Measurements from ENCODE around the gene NTM.

Gene NTM

GRCh38 chr11:132358573-132358953 is 988.1 kb downstream of the NTM start:
- H3K36me3 ChIP-seq (ENCODE audit: control insufficient read depth in 2 of 2, insufficient read depth in 1 of 2, low read length in 2 of 2) = no peaks in the 10 kb centered on the region
- no peaks in the 10 kb centered on the region for H3K4me1 ChIP-seq (ENCODE audit: control insufficient read depth, insufficient read depth, low read length)
- no peak overlapping the region for H3K4me3 ChIP-seq (ENCODE audit: low read depth, low read length)
- TF ChIP-seq WT1 (tag by site-specific recombination; IDR thresholded peaks at IDR 0.05) = no peak
- TF ChIP-seq EGR2 (tag by site-specific recombination; IDR thresholded peaks at IDR 0.05; ENCODE audit: low read depth) = no peak
- TF ChIP-seq ZNF692 (tag by site-specific recombination; IDR thresholded peaks at IDR 0.05) = no peak
- TF ChIP-seq ZNF146 (tag by site-specific recombination; IDR thresholded peaks at IDR 0.05) = no peak
- TF ChIP-seq ZNF394 (tag by site-specific recombination; IDR thresholded peaks at IDR 0.05; ENCODE audit: borderline replicate concordance) = no peak
- no peak for TF ChIP-seq PATZ1 (tag by site-specific recombination; IDR thresholded peaks at IDR 0.05)
- H3K27ac ChIP-seq (ENCODE audit: extremely low read depth, low read depth, low read length) = no peak overlapping the region
- no peaks in the 10 kb centered on the region for H3K9me3 ChIP-seq (ENCODE audit: control insufficient read depth, insufficient read depth, low read depth, low read length)
- ChIA-PET CTCF (interaction anchor here (0.7 kb wide), 1 partner anchor 55 kb away, joined by 3 read pairs; no protein-coding TSS in a partner anchor), POLR2A (no interaction called here)

DNA sequence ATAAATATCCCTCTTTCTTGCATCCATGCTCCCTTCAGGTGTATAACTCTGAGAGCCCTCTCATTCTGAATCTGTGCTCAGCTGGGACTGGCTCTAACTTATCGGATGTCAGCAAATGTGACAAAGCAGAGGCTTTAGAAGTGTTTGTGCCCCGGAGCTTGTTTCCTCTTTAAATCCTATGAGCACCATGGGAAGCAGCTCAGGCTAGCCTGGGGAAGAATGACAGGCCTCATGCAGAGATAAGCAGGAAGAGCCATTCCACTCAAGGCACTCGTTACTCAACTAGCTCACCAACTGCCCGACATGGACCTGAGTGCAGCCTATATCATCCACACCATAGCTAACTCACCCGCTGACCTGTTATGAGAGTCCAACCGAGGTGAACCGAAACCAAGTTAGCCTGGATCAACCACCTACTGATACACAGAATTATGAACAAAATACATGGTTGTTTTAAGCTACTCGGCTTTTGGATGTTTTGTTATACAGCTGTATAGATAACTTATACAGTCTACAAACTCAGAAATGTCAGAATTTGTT is 990.7 kb downstream of the NTM start:
- CTCF ChIA-PET = no interaction called here
- POLR2A ChIA-PET = no interaction called here
- no peaks in the 10 kb centered on the region for H3K4me1 ChIP-seq (ENCODE audit: control insufficient read depth, insufficient read depth, low read length)

More for the DNA sequence above, 990.7 kb downstream of the NTM start:
- H3K9me3 ChIP-seq (ENCODE audit: control insufficient read depth, insufficient read depth, low read depth, low read length) = no peaks in the 10 kb centered on the region
- no peak for TF ChIP-seq ZNF449 (tag by site-specific recombination; IDR thresholded peaks at IDR 0.05)
- no peak for TF ChIP-seq ZBTB20 (tag by site-specific recombination; IDR thresholded peaks at IDR 0.05)
- TF ChIP-seq PRDM2 (tag by site-specific recombination; IDR thresholded peaks at IDR 0.05; ENCODE audit: borderline replicate concordance) = no peak
- TF ChIP-seq ZNF776 (tag by site-specific recombination; IDR thresholded peaks at IDR 0.05; ENCODE audit: borderline replicate concordance) = no peak
- no peak for TF ChIP-seq ZNF423 (tag by site-specific recombination; IDR thresholded peaks at IDR 0.05)
- TF ChIP-seq SETDB1 (IDR thresholded peaks at IDR 0.05; ENCODE audit: insufficient read length, low read length) = peak; percentile 25
- TF ChIP-seq, protein P1, sequence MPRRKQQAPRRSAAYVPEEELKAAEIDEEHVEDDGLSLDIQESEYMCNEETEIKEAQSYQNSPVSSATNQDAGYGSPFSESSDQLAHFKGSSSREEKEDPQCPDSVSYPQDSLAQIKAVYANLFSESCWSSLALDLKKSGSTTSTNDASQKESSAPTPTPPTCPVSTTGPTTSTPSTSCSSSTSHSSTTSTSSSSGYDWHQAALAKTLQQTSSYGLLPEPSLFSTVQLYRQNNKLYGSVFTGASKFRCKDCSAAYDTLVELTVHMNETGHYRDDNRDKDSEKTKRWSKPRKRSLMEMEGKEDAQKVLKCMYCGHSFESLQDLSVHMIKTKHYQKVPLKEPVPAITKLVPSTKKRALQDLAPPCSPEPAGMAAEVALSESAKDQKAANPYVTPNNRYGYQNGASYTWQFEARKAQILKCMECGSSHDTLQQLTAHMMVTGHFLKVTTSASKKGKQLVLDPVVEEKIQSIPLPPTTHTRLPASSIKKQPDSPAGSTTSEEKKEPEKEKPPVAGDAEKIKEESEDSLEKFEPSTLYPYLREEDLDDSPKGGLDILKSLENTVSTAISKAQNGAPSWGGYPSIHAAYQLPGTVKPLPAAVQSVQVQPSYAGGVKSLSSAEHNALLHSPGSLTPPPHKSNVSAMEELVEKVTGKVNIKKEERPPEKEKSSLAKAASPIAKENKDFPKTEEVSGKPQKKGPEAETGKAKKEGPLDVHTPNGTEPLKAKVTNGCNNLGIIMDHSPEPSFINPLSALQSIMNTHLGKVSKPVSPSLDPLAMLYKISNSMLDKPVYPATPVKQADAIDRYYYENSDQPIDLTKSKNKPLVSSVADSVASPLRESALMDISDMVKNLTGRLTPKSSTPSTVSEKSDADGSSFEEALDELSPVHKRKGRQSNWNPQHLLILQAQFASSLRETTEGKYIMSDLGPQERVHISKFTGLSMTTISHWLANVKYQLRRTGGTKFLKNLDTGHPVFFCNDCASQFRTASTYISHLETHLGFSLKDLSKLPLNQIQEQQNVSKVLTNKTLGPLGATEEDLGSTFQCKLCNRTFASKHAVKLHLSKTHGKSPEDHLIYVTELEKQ (tag by site-specific recombination; IDR thresholded peaks at IDR 0.05; ENCODE audit: borderline replicate concordance) = no peak
- TF ChIP-seq KLF1 (tag by site-specific recombination; IDR thresholded peaks at IDR 0.05) = no peak
- TF ChIP-seq ZNF843 (tag by site-specific recombination; IDR thresholded peaks at IDR 0.05) = no peak
- H3K36me3 ChIP-seq (ENCODE audit: control insufficient read depth in 2 of 2, insufficient read depth in 1 of 2, low read length in 2 of 2) = no peaks in the 10 kb centered on the region
- no peak overlapping the region for H3K4me3 ChIP-seq (ENCODE audit: low read depth, low read length)
- no peak overlapping the region for H3K27ac ChIP-seq (ENCODE audit: extremely low read depth, low read depth, low read length)

Measured in HEK293 (cell line).